GM12878 (cell line): ENCODE measurements around the gene PCCB.

Source experiments
- CEBPB ChIP-seq, 2 experiments: fragments of 150-350 bp in 1 of 2; IDR thresholded peaks; 2 replicates each; pipeline ENCODE4 v1.6.1; 2012 to 2014; ENCODE audit warnings: low read depth in 2 of 2, low read length in 2 of 2, borderline replicate concordance in 1 of 2, inconsistent platforms in 1 of 2
- EP300 ChIP-seq, 2 experiments: fragments of 150-350 bp in 1 of 2; IDR thresholded peaks; 2 replicates each; pipeline ENCODE4 v1.6.1; 2011 to 2012; ENCODE audit warnings: low read depth in 2 of 2, low read length in 2 of 2, borderline replicate concordance in 1 of 2, improper control_type of control experiment in 1 of 2, inconsistent platforms in 1 of 2; ENCODE audit not compliant: control insufficient read depth in 1 of 2
- TF ChIP-seq, protein P1 (sequence below), 3 experiments: IDR thresholded peaks in 2 of 3; conservative IDR thresholded peaks in 1 of 3; 2 replicates each; pipeline ENCODE4 v1.5.1; 2011; ENCODE audit warnings: low read depth in 3 of 3, low read length in 3 of 3, mild to moderate bottlenecking in 3 of 3, control low read depth in 2 of 3, moderate library complexity in 2 of 3, inconsistent platforms in 1 of 3, mixed read lengths in 1 of 3; ENCODE audit not compliant: control insufficient read depth in 2 of 3, insufficient read depth in 1 of 3; ENCODE audit errors: extremely low read depth in 1 of 3

DNA sequence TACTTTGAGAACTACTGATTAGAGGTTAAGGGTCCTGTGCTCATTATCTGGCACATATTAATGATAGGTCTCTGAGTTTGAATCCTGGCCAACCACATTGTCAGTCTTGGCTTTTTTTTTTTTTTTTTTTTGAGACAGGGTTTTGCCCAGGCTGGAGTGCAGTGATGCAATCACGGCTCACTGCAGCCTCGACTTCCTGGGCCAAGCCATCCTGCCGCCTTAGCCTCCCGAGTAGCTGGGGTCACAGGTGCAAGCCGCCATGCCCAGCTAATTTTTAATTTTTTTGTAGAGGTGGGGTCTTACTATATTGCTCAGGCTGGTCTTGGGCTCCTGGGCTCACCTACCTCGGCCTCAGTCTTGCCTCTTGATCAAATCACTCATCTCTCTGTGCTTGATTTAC is 547 bp upstream of the PCCB start:
- TF ChIP-seq, protein P1, sequence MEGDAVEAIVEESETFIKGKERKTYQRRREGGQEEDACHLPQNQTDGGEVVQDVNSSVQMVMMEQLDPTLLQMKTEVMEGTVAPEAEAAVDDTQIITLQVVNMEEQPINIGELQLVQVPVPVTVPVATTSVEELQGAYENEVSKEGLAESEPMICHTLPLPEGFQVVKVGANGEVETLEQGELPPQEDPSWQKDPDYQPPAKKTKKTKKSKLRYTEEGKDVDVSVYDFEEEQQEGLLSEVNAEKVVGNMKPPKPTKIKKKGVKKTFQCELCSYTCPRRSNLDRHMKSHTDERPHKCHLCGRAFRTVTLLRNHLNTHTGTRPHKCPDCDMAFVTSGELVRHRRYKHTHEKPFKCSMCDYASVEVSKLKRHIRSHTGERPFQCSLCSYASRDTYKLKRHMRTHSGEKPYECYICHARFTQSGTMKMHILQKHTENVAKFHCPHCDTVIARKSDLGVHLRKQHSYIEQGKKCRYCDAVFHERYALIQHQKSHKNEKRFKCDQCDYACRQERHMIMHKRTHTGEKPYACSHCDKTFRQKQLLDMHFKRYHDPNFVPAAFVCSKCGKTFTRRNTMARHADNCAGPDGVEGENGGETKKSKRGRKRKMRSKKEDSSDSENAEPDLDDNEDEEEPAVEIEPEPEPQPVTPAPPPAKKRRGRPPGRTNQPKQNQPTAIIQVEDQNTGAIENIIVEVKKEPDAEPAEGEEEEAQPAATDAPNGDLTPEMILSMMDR (IDR thresholded peaks at IDR 0.05 in 2 of 3, conservative IDR thresholded peaks at IDR 0.05 in 1 of 3; ENCODE audit: control insufficient read depth in 2 of 3, extremely low read depth in 1 of 3, insufficient read depth in 1 of 3, low read depth in 3 of 3, low read length in 3 of 3), result no peak
- TF ChIP-seq EP300 (IDR thresholded peaks at IDR 0.05; ENCODE audit: borderline replicate concordance in 1 of 2, control insufficient read depth in 1 of 2, low read depth in 2 of 2, low read length in 2 of 2) (no peak), CEBPB (IDR thresholded peaks at IDR 0.05; ENCODE audit: borderline replicate concordance in 1 of 2, low read depth in 2 of 2, low read length in 2 of 2) (no peak)
